Endothelial cell of umbilical vein (primary cell): ENCODE data around the gene TNFAIP6. TPM values are rescaled to one million over a fixed set of nuclear protein-coding genes. Genes with fewer than 3 reads are reported as not detected.

Experiments
- BruUV-seq: library from RNA; stranded (reverse); fragments of 400-500 nt; replicated peaks from 2 replicates; lab custom pipeline; 2021; lab: Mats Ljungman, UMichigan
- CTCF ChIA-PET: fragments of 300-600, 350-600 bp; sonication (Branson Sonifier 250); formaldehyde crosslinking; loops from one replicate; lab custom pipeline; 2021; ENCODE audit warnings: antibody characterized with exemption, inconsistent platforms; lab: Charles Lee
- POLR2A ChIA-PET: fragments of 300-600, 350-600 bp; sonication (Branson Sonifier 250); formaldehyde crosslinking; loops from one replicate; lab custom pipeline; 2021; ENCODE audit warnings: antibody characterized with exemption, inconsistent platforms; lab: Charles Lee
- DNase-seq: peaks from one replicate; pipeline ENCODE4 v3.0.0-alpha.2; 2011; ENCODE audit warnings: low read depth, low spot score
- FAIRE-seq: peaks from 2 replicates; lab custom pipeline; 2011; peaks lifted over from hg19 to GRCh38; lab: Jason Lieb, UNC
- H2AFZ ChIP-seq: 2 replicates; pipeline ENCODE4 v1.6.0; 2012; ENCODE audit warnings: low read depth, low read length, control low read depth, inconsistent platforms
- H3K27ac ChIP-seq: 2 replicates; pipeline ENCODE4 v1.5.1; 2011; ENCODE audit warnings: low read depth, mild to moderate bottlenecking, control low read depth, low read length, moderate library complexity; ENCODE audit not compliant: insufficient read depth
- H3K27me3 ChIP-seq, 2 experiments: 2 replicates each; pipeline versions ENCODE4 v1.6.0 to v1.6.1; 2011; ENCODE audit warnings: low read length in 2 of 2, mixed read lengths in 1 of 2; ENCODE audit not compliant: control insufficient read depth in 2 of 2, insufficient read depth in 2 of 2
- H3K36me3 ChIP-seq, 2 experiments: 2 replicates in 1 of 2; 3 replicates in 1 of 2; pipeline ENCODE4 v1.5.1; 2011; ENCODE audit warnings: low read length in 2 of 2, mild to moderate bottlenecking in 1 of 2, moderate library complexity in 1 of 2; ENCODE audit not compliant: control insufficient read depth in 2 of 2, insufficient read depth in 2 of 2; ENCODE audit errors: extremely low read depth in 1 of 2
- H3K4me1 ChIP-seq: 3 replicates; pipeline ENCODE4 v1.5.1; 2011; ENCODE audit warnings: mild to moderate bottlenecking, low read length; ENCODE audit not compliant: control insufficient read depth, insufficient read depth; ENCODE audit errors: extremely low read depth
- H3K4me2 ChIP-seq: 2 replicates; pipeline ENCODE4 v1.6.1; 2011; ENCODE audit warnings: low read length, control low read depth, mixed read lengths; ENCODE audit not compliant: insufficient read depth
- H3K4me3 ChIP-seq, 3 experiments: fragments of 200-600 bp in 1 of 3; sonication (generic), shearing (Covaris generic) in 1 of 3; replicated peaks in 1 of 3; 2 replicates each; pipeline ENCODE4 v1.5.1; 2011 to 2016; ENCODE audit warnings: control low read depth in 3 of 3, low read length in 3 of 3, mild to moderate bottlenecking in 2 of 3, inconsistent platforms in 1 of 3, low read depth in 1 of 3, moderate library complexity in 1 of 3; ENCODE audit not compliant: insufficient read depth in 1 of 3
- H3K79me2 ChIP-seq: 2 replicates; pipeline ENCODE4 v1.6.0; 2012; ENCODE audit warnings: low read length, inconsistent platforms; ENCODE audit not compliant: control insufficient read depth, insufficient read depth
- H3K9ac ChIP-seq: replicated peaks from 2 replicates; pipeline ENCODE3; 2011; ENCODE audit warnings: low read length, control low read depth; ENCODE audit not compliant: insufficient read depth; ENCODE audit errors: extremely low read depth
- H3K9me1 ChIP-seq: replicated peaks from 3 replicates; pipeline ENCODE4 v1.6.0; 2011; ENCODE audit warnings: mild to moderate bottlenecking, low read length; ENCODE audit not compliant: control insufficient read depth, insufficient read depth; ENCODE audit errors: extremely low read depth
- H3K9me3 ChIP-seq: replicated peaks from 2 replicates; pipeline ENCODE4 v1.5.1; 2012; ENCODE audit warnings: low read length, inconsistent platforms; ENCODE audit not compliant: control insufficient read depth, insufficient read depth
- H4K20me1 ChIP-seq: replicated peaks from 2 replicates; pipeline ENCODE3; 2011; ENCODE audit warnings: mild to moderate bottlenecking, low read length; ENCODE audit not compliant: control insufficient read depth, insufficient read depth; ENCODE audit errors: extremely low read depth
- EZH2 ChIP-seq: IDR thresholded peaks from 2 replicates; pipeline ENCODE4 v1.6.1; 2012; ENCODE audit warnings: borderline replicate concordance, low read depth, mild to moderate bottlenecking, moderate library complexity, low read length, inconsistent platforms; ENCODE audit not compliant: severe bottlenecking
- FOS ChIP-seq: IDR thresholded peaks from 2 replicates; pipeline ENCODE4 v1.6.1; 2011; ENCODE audit warnings: mild to moderate bottlenecking, low read length, moderate library complexity, borderline replicate concordance; ENCODE audit not compliant: insufficient read depth
- GATA2 ChIP-seq: IDR thresholded peaks from 2 replicates; pipeline ENCODE4 v1.7.0; 2011; ENCODE audit warnings: low read depth, mild to moderate bottlenecking, moderate library complexity, mixed read lengths, low read length; ENCODE audit not compliant: insufficient read length, insufficient read depth
- JUN ChIP-seq: IDR thresholded peaks from 2 replicates; pipeline ENCODE4 v1.6.1; 2011; ENCODE audit warnings: borderline replicate concordance, low read depth; ENCODE audit not compliant: insufficient read length, insufficient read depth
- MYC ChIP-seq: IDR thresholded peaks from one replicate; pipeline ENCODE4 v1.6.1; 2011; ENCODE audit warnings: mild to moderate bottlenecking, low read depth, low read length
- POLR2A ChIP-seq: IDR thresholded peaks from 2 replicates; pipeline ENCODE4 v1.6.1; 2012; ENCODE audit warnings: low read depth, mild to moderate bottlenecking, control low read depth, low read length
- POLR2AphosphoS5 ChIP-seq: IDR thresholded peaks from 2 replicates; pipeline ENCODE4 v1.6.1; 2012; ENCODE audit warnings: low read depth, mild to moderate bottlenecking, control low read depth, low read length, moderate library complexity; ENCODE audit not compliant: insufficient read depth
- dilution Hi-C: fragments of 300-500 bp; cut with MboI; formaldehyde crosslinking; loops from one replicate; pipeline ENCODE4 v1.15.0; 2019; ENCODE audit warnings: low sequenced_read_pairs; ENCODE audit not compliant: extremely low pct_ligation_motif_present
- intact Hi-C: fragments of 100-400 bp; cut with micrococcal nuclease; formaldehyde crosslinking; loops from one replicate; pipeline ENCODE4 v1.10.0; 2022
- polyA plus RNA-seq, 4 experiments: library from polyadenylated mRNA; depleted of rRNA in 3 of 4; stranded (reverse) in 3 of 4; unstranded in 1 of 4; fragments of >200 nt; gene quantifications; 2 replicates each; pipeline versions ENCODE4 v1.2.1 to v1.2.3, GENCODE V29; 2011 to 2012; ENCODE audit warnings: missing spikeins in 1 of 4
- total RNA-seq: library from RNA; stranded (reverse); gene quantifications from 2 replicates; pipeline ENCODE4 v1.2.3, GENCODE V29; 2021
- TF ChIP-seq, protein P1 (sequence below), 2 donors: IDR thresholded peaks; 1 replicate in 1 of 2; 2 replicates in 1 of 2; pipeline ENCODE4 v1.5.1; 2011; ENCODE audit warnings: low read length in 2 of 2, mild to moderate bottlenecking in 2 of 2, moderate library complexity in 2 of 2, control low read depth in 1 of 2, inconsistent platforms in 1 of 2, low read depth in 1 of 2; ENCODE audit not compliant: insufficient read depth in 1 of 2; ENCODE audit errors: extremely low read depth in 1 of 2
- TF ChIP-seq, protein P2 (sequence below): IDR thresholded peaks from 2 replicates; pipeline ENCODE4 v1.6.1; 2011; ENCODE audit not compliant: insufficient read depth, insufficient read length

TNFAIP6 gene
- total and polyA plus RNA-seq, 2 donors (not counting 3 experiments of a cell fraction or from before 2014, with no cell fraction given), result not detected

DNA sequence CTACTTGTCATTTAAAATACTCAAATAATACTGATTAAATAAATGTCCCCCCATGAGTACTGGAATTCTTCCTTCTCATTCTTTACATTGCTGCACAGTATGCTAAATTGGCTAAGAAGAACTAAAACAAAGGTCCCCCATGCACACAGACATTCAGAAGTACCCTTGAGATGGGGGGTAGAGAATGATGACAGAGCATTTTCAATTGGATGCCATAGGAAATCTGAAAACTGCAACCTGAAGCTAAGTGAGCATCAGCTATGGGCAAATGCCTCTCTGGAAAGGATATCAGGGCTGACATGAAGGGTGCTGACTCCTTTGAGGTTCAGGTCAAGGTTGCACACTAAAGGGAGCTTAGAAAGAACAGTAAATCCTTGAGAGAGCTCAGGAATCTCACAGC, 10.1 kb upstream of the TNFAIP6 start:
- Histone ChIP-seq H2AFZ (no peak overlapping the region), H3K27ac (no peak overlapping the region), H3K36me3 (no peaks in the 10 kb centered on the region), H3K27me3 (no peaks in the 10 kb centered on the region), H3K9ac (no peak overlapping the region), H3K4me3 (no peak overlapping the region), H3K79me2 (no peaks in the 10 kb centered on the region), H3K9me1 (no peaks in the 10 kb centered on the region), H3K9me3 (no peaks in the 10 kb centered on the region), H3K4me1 (peaks cover 18% of the 10 kb centered on the region), H3K4me2 (no peak overlapping the region), H4K20me1 (no peaks in the 10 kb centered on the region)
- intact Hi-C loops, result no loop called here
- no peak for TF ChIP-seq FOS
- BruUV-seq, result no TSS peak
- no peak for DNase-seq
- ChIA-PET POLR2A (no interaction called here), CTCF (interaction anchor here (0.7 to 1.1 kb wide), 2 partner anchors 14 to 83 kb away, joined by 3 to 5 read pairs; no protein-coding TSS in a partner anchor)
- no peak for FAIRE-seq
- dilution Hi-C loops, result no loop called here

DNA sequence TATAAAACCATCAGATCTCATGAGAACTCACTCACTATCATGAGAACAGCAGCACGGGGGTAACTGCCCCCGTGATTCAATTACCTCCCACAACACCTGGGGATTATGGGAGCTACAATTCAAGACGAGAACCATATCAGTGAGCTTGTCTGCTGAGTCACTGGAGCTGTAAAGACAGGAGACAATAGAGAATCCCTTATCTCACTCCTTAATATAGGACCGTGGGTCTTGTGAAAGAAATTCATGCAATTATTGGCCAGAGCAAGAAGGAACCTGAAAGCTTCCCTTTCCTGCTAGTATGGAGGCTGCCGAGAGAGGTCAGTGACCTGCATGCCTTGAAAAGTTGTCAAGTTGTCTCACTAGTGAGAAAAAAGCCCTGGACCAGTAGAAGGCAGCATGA, 9.5 kb upstream of the TNFAIP6 start:
- no peaks in the 10 kb centered on the region for H3K79me2 ChIP-seq
- ChIA-PET CTCF (interaction anchor here (0.7 to 1.1 kb wide), 2 partner anchors 13 to 82 kb away, joined by 3 to 5 read pairs; no protein-coding TSS in a partner anchor), POLR2A (no interaction called here)
- BruUV-seq, result no TSS peak
- H3K36me3 ChIP-seq, result no peaks in the 10 kb centered on the region
- FAIRE-seq (no peak), DNase-seq (peak; percentile 13)
- TF ChIP-seq, protein P1, sequence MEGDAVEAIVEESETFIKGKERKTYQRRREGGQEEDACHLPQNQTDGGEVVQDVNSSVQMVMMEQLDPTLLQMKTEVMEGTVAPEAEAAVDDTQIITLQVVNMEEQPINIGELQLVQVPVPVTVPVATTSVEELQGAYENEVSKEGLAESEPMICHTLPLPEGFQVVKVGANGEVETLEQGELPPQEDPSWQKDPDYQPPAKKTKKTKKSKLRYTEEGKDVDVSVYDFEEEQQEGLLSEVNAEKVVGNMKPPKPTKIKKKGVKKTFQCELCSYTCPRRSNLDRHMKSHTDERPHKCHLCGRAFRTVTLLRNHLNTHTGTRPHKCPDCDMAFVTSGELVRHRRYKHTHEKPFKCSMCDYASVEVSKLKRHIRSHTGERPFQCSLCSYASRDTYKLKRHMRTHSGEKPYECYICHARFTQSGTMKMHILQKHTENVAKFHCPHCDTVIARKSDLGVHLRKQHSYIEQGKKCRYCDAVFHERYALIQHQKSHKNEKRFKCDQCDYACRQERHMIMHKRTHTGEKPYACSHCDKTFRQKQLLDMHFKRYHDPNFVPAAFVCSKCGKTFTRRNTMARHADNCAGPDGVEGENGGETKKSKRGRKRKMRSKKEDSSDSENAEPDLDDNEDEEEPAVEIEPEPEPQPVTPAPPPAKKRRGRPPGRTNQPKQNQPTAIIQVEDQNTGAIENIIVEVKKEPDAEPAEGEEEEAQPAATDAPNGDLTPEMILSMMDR (IDR thresholded peaks at IDR 0.05; ENCODE audit: extremely low read depth in 1 of 2, insufficient read depth in 1 of 2, low read depth in 1 of 2, low read length in 2 of 2), result no peak
- TF ChIP-seq GATA2, result no peak
- no peak for TF ChIP-seq JUN
- TF ChIP-seq MYC, result no peak
- TF ChIP-seq, protein P2, sequence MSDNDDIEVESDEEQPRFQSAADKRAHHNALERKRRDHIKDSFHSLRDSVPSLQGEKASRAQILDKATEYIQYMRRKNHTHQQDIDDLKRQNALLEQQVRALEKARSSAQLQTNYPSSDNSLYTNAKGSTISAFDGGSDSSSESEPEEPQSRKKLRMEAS, result no peak
- TF ChIP-seq POLR2A, result no peak
- no peak for TF ChIP-seq POLR2AphosphoS5
- no peak for TF ChIP-seq EZH2
- H4K20me1 ChIP-seq, result no peaks in the 10 kb centered on the region
- no peaks in the 10 kb centered on the region for H3K9me1 ChIP-seq
- no peaks in the 10 kb centered on the region for H3K27me3 ChIP-seq
- no peak overlapping the region for H3K4me2 ChIP-seq
- no peak overlapping the region for H3K27ac ChIP-seq
- no peak overlapping the region for H3K9ac ChIP-seq
- no peak overlapping the region for H2AFZ ChIP-seq
- H3K4me1 ChIP-seq, result peaks cover 18% of the 10 kb centered on the region
- no peaks in the 10 kb centered on the region for H3K9me3 ChIP-seq
- intact Hi-C loops, result no loop called here
- no peak overlapping the region for H3K4me3 ChIP-seq
- dilution Hi-C loops, result no loop called here
